NCI-H345 (cell line): Measurements from ENCODE around the gene MT1X.

Experiments
- DNase-seq: peaks from one replicate; lab custom pipeline; 2025; lab: John Stamatoyannopoulos, UW

The MT1X gene

DNA sequence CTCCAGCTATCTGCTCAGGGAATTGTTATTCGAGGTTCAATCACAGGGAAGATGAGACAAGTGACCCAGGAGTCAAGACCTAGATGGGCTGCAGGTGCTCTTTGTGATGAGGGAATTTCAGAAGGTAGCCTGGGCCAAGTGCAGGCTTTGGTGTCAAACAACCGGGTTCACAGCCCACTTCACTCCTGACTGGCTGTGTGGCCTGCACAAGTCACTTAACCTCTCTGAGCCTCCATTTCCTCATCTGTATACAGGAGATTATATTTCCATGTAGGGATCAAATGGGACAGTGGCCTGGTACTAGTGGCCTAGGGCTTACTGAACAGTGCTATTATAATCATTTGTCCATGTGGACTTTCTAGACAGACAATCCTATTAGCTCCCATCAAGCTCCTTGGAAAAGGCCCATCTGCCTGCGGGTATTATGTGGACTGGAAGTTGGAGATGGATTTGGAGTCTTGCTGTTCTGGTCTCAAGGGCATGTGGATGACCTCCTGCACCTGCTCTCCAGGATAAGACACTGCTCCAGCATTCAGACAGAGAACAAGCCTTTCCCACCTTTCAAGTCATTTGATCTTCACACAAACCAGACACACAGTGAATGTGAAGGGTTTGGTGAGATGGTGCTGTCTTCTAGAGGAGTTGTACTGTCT is 3.1 kb upstream of the MT1X start:
- no peak for DNase-seq

DNA sequence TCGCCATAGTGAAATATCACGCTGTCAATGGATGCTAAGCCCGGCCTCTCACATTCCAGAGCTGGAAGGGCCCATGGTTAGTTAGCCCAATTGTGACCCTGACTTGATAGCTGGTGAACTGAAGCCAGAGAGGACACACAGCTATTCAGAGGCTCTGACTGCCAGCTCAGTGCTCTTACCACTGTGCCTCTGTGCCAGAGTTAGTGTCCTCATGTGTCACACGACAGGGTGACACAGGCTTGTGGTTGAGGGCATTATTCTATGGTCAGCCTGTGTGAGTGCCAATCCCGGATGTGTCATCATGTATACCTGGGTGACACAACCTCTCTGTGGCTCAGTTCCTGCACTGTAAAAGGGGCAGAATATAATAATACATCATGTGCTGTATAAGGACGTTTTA is 2.5 kb upstream of the MT1X start:
- DNase-seq = no peak

DNA sequence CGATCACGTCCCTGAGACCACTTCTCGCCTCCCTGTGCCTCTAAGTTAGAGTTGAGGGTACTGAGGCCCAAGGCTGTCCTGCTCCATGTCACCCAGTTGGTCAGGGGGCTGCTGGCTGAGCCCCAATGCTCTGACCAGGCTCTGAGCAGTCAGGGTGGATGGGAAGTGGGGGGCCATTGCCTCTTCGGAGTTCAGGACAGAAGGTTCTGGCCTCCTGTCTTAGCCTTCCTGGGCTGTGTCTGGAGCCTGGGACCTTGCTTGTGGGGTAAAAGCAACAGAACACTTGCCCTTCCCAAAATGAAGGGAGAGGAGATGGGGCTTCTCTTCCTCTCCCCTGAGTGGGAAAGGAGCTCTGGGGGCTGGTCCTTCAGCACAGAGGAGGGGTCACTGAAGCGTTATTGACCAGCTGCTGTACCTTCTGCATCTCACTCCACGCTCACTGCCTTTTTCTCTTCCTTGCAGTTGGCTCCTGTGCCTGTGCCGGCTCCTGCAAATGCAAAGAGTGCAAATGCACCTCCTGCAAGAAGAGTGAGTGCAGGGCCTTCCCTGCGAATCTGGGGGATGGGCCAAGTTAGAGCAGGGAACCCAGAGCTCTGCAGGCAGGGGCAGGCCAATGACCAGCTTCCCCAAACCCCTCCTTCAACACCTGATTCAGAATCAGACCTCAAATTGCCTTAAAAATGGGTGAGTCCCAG is 580 bp downstream of the MT1X start:
- DNase-seq = no peak

DNA sequence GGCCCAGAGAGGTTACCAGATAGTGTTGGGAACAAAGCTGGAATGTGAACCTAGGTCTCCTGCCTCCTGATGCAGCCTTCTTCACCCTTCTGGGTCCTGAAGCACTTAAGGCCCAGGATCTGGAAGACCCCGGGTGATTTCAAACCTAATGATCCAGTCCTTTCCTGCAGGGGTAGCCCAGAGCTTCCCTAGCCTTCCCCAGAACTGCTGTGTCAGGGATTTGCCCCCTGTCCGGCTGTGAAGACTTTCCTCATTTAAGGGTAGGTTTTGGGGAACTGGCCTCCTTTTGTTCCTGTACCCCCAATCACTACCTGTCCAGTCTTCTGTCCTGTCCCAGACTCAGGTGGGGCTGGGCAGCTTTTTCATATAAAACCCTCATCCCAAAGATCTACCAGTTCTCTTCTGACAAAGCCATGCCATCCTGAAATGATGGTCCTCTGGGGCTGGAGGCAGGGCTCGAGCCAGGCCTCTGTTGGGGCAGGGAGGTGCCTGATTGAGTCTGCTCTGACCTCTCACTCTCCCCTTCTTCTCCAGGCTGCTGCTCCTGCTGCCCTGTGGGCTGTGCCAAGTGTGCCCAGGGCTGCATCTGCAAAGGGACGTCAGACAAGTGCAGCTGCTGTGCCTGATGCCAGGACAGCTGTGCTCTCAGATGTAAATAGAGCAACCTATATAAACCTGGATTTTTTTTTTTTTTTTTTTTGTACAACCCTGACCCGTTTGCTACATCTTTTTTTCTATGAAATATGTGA is 1.3 kb downstream of the MT1X start:
- DNase-seq = no peak

DNA sequence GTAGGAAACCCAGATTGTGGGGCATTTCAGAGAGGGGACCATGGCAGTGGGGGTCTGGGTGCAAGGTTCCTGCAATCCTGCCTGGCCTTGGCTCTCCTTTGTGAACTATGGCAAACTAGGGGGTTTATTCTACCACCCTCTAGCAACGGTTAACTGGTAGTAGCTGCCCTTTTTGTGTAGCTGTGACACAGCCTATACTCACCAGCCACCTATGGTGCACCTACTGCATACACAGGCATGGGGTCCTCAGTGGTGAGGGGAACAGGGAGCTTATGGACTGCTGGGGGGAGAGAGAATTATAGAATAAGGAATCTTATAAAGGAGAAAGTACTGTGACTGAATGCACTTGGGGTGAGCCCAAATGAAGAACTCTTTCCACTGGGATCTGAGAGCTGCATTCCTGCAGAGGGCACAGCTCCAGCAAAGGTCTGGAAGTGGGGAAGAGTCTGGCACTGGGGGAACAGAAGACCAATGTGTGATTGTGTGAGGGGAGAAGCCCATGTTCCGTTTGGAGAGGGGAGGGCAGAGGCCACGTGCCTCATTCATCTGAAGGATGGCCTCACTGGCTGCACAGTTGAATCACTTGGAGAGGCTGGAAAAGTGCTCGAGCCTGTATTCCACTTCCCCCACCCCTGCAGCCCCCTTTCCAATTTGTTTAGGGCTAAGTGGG is 2.1 kb downstream of the MT1X start:
- DNase-seq = no peak

DNA sequence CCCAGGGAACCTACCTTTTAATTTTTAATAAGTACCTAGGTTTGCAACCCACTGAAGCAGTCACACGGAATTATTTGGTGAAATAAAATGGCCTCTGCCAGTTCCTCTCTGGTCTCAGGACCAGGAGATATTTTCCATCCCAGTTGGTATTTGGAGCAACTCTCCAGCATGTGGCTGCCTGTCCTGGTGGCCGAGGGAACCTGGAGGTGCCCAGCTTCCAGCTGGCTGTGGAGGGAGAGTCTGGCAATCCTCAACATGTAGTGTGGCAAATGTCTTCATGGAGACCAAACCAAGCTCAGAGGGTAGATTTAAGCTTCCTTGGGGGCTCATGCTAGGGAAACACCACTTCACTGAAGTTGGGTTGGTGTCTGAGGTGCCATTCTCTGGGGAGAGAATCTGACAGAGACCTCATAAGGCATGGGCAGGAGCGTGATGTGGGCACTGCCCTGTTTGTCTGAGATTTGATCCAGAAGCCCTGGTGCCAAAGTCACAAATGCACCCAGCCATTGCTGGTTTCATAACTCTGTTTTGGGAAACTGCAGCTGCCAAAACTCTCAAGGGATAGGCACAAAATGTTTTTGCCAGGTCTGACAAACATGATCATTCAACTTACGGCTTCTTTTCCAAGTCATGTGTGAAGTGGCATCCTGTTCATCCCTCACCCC is 2.8 kb downstream of the MT1X start:
- DNase-seq = no peak

DNA sequence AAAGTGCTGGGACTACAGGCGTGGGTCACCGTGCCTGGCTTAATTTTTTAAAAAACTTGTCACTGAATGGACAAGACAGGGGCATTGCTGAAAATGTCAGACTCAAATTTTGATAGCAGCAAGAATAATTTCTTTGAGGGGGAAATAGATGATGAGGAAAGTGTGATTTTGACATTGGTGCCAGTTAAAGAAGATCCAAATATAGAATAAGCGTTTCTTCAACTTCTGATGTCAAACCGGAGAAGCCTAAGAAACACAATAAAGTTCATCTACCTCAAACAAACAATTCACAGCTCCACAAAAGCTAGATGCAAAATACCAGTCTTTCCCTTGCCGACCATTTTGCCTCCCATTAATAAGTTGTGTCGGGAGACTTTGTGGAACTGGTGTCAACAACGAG is 4.5 kb downstream of the MT1X start:
- DNase-seq = no peak

DNA sequence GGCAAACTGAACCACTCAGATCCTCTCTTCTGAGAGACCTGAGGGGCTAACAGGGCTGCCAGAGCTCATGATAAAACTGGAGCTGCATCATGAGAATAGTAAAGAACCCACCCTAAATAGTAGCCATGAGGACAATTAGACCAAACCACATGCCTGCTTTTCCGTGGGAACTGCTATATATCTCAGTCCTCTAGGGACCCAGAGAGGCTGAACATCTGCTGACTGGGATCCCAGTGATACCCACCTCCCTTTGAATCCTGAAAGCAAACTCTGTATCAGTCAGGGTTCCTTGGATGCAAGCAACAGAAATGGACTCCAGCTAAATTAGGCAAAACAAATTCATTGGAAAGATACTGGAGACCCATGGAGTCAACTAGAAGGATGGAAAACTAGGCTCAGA is 6.5 kb downstream of the MT1X start:
- DNase-seq = no peak

DNA sequence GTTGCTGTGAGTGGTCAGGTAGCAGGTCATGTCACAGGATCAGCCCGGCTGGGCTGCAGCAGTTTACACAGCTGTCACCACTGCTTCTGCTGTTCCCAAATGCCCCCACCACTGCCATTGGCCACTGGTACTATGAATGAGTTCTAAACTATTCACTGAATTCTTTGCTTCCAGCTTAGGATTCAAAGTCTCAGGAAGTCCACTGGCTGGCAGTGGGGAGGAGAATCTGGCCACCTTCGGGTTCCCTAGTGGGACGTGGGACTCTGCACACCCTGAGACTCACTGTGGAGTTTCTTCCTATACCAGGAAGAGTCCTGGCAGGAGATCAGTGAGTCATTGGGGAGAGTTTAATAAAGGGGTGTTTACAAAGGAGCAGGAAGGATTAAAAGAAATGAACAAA is 6.9 kb downstream of the MT1X start:
- DNase-seq = no peak

DNA sequence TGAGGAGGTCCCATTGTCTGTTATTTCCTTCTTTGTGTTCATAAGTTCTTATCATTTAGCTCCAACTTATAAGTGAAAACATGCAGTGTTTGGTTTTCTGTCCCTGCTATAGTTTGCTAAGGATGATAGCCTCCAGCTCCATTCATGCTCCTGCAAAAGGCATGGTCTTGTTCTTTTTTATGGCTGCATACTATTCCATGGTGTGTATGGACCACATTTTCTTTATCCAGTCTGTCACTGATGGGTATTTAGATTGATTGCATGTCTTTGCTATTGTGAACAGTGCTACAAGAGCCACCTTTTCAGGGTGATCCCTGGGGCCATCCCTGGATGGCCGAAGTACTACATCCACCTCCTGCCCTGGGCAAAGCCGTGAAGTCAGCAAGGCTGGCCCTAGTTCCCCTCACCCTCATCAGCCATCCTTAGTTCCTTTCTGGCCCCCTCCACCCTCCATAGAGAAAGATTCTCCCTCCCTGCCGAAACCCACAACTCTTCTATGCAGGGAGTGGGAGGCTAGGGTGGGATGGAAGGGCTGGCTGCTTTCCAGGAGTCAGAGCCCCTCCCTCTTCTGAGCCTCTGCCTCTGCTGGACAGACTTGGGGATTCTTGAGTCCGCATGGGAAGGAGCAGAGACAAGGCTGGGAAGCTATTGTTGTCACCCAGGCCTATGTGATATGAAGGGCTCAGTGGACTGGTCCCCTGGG is 8.3 kb downstream of the MT1X start:
- no peak for DNase-seq

DNA sequence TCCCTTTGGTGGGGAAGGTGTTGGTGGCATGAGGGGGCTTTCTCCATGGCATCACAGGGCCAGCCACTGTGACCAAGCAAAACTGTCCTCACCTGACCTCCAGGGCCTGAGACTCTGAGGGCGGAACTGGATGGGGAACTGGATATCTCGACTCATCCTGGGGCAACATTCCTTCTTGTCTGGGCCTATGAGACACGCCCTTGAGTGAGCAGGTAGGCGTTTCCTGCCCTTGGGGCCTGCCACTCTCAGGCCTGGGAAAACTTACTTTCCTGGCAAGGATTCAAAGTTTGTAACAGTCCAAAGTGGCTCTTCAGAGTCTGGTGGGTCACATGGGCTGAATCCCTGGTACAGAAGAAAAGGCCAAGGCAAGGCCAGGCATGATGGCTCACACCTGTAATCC is 9.6 kb downstream of the MT1X start:
- peak; percentile 14 for DNase-seq

DNA sequence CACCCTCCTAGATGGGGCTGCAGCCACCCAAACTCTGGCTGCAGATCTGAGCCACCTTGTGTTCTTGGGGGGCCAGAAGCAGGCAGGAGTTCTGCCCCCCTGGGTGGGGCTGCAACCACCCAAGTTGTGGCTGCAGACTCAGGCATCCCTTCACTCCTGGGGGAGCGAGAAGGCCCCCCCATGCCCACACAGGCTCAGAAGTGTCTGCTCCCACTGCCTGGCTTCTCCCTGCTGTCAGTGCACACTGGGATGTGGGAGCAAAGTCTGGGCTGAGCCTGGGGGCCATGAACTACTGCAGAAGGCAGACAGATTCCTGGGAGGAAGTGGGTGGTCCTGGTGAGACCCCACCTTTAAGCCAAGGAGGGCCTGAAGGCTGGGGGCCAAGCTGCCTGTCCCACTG is 13.0 kb downstream of the MT1X start:
- DNase-seq = no peak

DNA sequence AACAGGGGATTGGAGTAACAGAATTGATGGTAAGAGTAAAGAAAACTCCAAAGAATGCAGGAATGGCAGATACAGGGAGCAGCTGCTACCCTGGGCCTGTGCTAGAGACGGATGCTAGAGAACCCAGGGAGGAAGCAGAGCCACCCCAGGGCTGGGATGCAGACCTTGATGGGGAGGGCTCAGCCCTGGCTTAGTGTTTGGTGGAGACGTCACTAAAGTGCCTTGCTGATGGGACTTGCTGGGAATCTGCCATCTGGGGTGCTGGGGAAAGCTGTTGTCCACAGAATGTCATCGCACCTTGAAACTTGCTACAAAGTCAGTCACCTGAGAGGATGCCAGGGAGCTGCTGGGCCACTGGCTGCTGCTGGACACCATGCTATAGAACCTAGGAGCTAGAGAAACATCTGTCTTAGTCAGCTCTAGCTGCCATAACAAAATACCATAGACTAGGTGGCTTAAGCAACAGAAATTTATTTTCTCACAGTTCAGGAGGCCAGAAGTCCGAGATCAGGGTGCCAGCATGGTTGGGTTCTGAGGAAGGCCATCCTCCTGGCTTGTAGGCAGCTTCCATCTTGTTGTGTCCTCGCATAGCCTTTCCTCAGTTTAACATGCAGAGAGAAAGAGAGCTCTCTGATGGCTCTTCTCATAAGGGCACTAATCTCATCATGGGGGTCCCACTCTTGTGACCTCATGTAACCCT is 15.3 kb downstream of the MT1X start:
- no peak for DNase-seq

DNA sequence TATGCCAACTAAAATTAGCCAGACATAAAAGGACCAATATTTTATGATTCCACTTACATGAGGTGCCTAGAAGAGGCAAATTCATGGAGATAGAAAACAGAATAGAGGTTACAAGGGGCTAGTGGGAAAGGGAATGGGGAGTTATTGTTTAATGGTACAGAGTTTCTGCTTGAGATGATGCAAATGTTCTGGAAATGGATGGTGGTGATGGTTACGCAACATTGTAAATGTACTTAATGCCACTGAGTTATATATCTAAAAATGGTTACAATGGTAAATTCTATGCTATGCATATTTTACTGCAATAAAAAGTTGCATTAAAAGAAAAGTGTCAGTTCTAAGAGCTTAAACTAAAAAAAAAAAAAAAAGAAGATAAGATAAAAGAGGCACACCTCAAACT is 17.9 kb downstream of the MT1X start:
- DNase-seq = no peak

DNA sequence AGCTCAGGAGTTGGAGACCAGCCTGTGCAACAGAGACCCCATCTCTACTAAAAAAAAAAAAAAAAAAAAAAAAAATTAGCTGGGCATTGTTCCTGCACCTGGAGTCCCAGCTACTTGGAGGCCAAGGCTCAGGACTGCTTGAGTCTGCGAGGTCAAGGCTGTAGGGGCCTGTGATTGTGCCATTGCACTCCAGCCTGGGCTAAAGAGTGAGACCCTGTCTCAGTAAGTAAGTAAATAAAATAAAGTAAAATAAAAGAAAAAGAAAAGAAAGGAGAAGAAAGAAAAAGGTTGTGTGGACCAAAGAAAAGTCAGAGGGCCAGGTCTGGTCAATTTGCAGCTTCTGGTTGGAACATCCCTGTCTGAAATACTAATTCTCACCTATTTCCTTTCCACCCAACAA is 18.4 kb downstream of the MT1X start:
- no peak for DNase-seq

DNA sequence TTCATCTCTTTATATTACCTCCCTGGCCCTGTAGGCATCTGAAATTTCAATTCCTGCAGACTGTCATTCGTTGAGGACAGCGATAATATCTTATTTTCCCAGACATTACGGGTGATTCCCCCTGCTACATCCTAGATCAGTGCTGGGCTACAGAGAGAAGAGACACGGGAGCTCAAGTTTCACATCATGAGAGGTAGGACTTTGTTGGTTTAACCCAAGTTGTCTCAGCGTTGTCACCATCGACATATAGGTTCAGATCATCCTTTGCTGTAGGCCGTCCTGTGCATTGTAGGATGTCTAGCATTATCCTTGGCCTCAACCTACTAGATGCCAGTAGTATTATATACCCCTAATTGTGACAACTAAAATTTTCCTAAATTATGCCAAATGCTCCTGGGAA is 19.3 kb downstream of the MT1X start:
- no peak for DNase-seq

DNA sequence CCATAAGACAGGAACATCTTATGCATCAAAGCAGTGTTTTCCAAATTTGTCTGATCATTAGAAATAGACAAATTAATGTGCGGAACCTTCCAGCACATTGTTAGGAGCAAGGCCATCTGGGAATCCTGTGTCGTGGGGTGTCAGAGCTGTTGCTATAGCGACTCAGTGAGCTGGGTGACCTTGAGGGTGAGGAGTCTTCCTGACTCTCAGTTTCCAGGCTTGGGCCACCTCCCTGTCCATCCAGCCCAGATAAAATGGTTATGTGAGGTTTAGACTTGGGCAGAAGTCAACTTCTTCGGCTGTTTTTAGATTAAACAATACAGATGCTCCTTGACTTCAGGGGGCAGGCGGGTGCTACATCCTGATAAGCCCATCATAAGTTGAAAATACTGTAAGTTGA is 20.6 kb downstream of the MT1X start:
- no peak for DNase-seq

DNA sequence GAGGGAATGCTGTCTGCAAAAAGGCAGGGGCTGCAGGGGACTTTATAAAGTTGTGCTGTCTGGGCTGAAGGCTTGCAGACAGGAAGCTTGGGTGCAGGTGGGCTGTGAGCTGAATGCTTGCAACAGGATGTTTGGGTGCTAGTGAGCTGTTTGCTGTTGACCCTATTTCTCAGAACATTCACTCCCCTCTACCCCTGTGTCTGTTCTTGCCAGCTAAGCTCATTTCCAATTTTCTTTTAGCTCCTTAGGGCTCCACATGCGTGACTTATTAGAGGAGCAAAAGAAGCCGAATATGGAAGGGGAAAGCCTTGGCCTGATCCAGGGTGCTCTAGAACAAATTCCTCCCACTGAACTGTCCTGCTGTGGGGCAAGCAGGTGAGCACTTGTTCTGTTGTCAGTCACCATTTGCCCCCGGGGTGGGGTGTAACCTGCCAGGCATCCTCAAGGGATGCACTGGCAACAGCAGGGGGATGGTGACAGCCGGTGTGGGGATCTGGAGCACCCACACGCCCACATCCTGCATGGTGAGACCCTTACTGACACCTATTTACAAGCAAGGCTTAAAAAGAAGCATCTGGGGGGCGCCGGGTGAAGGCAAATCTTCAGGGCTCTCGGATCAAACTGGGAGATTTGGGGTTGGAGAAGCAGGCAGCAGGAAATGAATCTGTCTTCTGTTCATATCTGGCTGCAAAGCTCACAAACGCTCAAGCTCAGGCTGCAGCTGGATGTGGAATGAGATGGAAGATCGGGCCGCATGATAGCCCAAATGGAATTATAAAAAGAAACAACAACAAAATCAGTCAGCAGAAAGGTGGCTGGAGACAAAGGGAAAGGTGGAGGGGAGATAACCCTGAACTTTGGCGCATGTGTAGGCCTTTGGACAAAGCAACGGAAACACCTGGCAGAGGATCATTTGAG is 26.5 kb downstream of the MT1X start:
- no peak for DNase-seq

DNA sequence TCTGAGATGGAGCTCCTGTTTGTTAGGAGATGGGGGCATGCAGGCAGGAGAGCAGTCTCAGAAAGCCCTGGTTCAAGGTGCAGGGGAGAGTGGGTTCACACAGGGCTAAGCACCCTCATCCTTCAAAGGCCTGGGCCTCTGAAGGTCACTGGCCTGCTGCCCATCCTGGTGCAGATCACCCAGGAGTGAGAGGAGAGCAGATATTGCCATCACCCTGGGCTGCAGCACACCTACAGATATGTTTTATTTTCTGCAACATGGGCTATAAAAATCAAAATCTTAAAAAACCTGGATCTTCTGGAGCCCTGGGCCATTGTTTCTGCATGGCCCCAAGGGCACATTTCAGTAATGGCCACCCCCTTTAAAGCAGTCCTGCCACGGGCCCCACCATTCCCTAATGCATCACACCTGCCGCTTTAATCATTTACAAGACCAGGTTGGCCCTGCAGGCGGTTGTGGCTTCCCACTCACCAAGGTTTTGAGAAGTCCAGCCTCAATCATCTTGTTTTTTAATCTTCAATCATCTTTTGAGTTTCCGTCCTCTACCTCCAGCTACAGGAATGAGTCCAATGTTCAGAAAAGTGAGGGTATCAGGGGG is 27.3 kb downstream of the MT1X start:
- DNase-seq = no peak
